PC-3 (cell line): ENCODE data around the gene ATP10B. TPM values are rescaled to one million over a fixed set of nuclear protein-coding genes. Genes with fewer than 3 reads are reported as not detected.

Experiments used
- ATAC-seq: fragments of 200-7000 bp; cut with Tn5 transposase; 2 replicates; pipeline ENCODE4 v1.9.1; 2020; ENCODE audit warnings: mild to moderate bottlenecking, moderate library complexity
- BruUV-seq: library from RNA; stranded (reverse); fragments of 400-500 nt; replicated peaks from 2 replicates; lab custom pipeline; 2021; lab: Mats Ljungman, UMichigan
- CTCF ChIA-PET: fragments of 300-600 bp; sonication (Branson Sonifier 250); formaldehyde crosslinking; loops from one replicate; lab custom pipeline; 2022; ENCODE audit warnings: antibody characterized with exemption; lab: Charles Lee
- POLR2A ChIA-PET: fragments of 300-600 bp; sonication (Branson Sonifier 250); formaldehyde crosslinking; loops from one replicate; lab custom pipeline; 2022; ENCODE audit warnings: antibody characterized with exemption; ENCODE audit not compliant: unreplicated experiment; lab: Charles Lee
- DNase-seq: peaks from one replicate; pipeline ENCODE4 v3.0.0-alpha.2; 2015
- H2AFZ ChIP-seq: fragments of 300-600 bp; sonication (generic); 2 replicates; pipeline ENCODE4 v1.6.0; 2016; ENCODE audit warnings: antibody characterized with exemption, low read length
- H3F3A ChIP-seq: fragments of 300-600 bp; sonication (generic); one replicate; pipeline ENCODE4 v1.6.0; 2017; ENCODE audit warnings: antibody characterized with exemption, low read length, control low read depth, mild to moderate bottlenecking; ENCODE audit not compliant: unreplicated experiment
- H3K27ac ChIP-seq: fragments of 300-600 bp; sonication (generic); 2 replicates; pipeline ENCODE4 v1.5.1; 2016; ENCODE audit warnings: mild to moderate bottlenecking, low read length
- H3K27me3 ChIP-seq: fragments of 300-600 bp; sonication (generic); 2 replicates; pipeline ENCODE4 v1.6.1; 2016; ENCODE audit warnings: low read length, mixed read lengths
- H3K36me3 ChIP-seq: fragments of 300-600 bp; sonication (generic); 2 replicates; pipeline ENCODE4 v1.6.1; 2016; ENCODE audit warnings: low read depth, mixed run types, low read length, mixed read lengths
- H3K4me1 ChIP-seq: fragments of 300-600 bp; sonication (generic); 2 replicates; pipeline ENCODE4 v1.5.1; 2016; ENCODE audit warnings: low read length; ENCODE audit not compliant: insufficient read depth
- H3K4me2 ChIP-seq: fragments of 300-600 bp; sonication (generic); 2 replicates; pipeline ENCODE4 v1.6.0; 2016; ENCODE audit warnings: low read length
- H3K4me3 ChIP-seq: fragments of 300-600 bp; sonication (generic); 2 replicates; pipeline ENCODE4 v1.5.1; 2016; ENCODE audit warnings: mild to moderate bottlenecking, low read length, mixed read lengths
- H3K79me2 ChIP-seq: fragments of 300-600 bp; sonication (generic); 2 replicates; pipeline ENCODE4 v1.6.1; 2017; ENCODE audit warnings: low read length, mixed read lengths
- H3K9ac ChIP-seq: fragments of 300-600 bp; sonication (generic); 2 replicates; pipeline ENCODE4 v1.6.0; 2016; ENCODE audit warnings: mild to moderate bottlenecking, low read length
- H3K9me2 ChIP-seq: fragments of 300-600 bp; sonication (generic); replicated peaks from 2 replicates; pipeline ENCODE4 v1.6.1; 2016; ENCODE audit warnings: mixed run types, low read length, mixed read lengths
- H3K9me3 ChIP-seq: fragments of 300-600 bp; sonication (generic); 2 replicates; pipeline ENCODE4 v1.6.1; 2016; ENCODE audit warnings: low read length, mixed read lengths
- H4K20me1 ChIP-seq: fragments of 300-600 bp; sonication (generic); 2 replicates; pipeline ENCODE4 v1.6.1; 2016; ENCODE audit warnings: low read length, mixed read lengths
- CTCF ChIP-seq: fragments of 300-600 bp; sonication (generic); conservative IDR thresholded peaks from 2 replicates; pipeline ENCODE4 v1.5.1; 2017; ENCODE audit warnings: antibody characterized with exemption, low read depth, mild to moderate bottlenecking, low read length
- EZH2 ChIP-seq: fragments of 300-600 bp; sonication (generic); IDR thresholded peaks from one replicate; pipeline ENCODE4 v1.6.1; 2017; ENCODE audit warnings: antibody characterized with exemption, mild to moderate bottlenecking, low read length; ENCODE audit not compliant: unreplicated experiment
- EZH2phosphoT487 ChIP-seq: fragments of 300-600 bp; sonication (generic); IDR thresholded peaks from 2 replicates; pipeline ENCODE4 v1.6.1; 2018; ENCODE audit warnings: mild to moderate bottlenecking, antibody characterized with exemption, low read length, borderline replicate concordance
- intact Hi-C: fragments of 100-400 bp; cut with micrococcal nuclease; formaldehyde crosslinking; loops from 2 replicates; pipeline ENCODE4 v1.9.0; 2023
- total RNA-seq: library from RNA; depleted of rRNA; stranded (reverse); fragments of >200 nt; gene quantifications from 2 replicates; pipeline ENCODE4 v1.2.3, GENCODE V29; 2014

Gene ATP10B
- total RNA-seq, 1 experiment from 2014 or later: not detected

- no peak overlapping the region for H3K27ac ChIP-seq
- intact Hi-C loops: no loop called here
- ChIA-PET CTCF (no interaction called here), POLR2A (no interaction called here)
- no peak for TF ChIP-seq EZH2
- TF ChIP-seq EZH2phosphoT487: no peak
- no peak for TF ChIP-seq CTCF
- H3K27me3 ChIP-seq: no peaks in the 10 kb centered on the region
- DNase-seq (no peak), ATAC-seq (no peak)
- no peaks in the 10 kb centered on the region for H3K9me3 ChIP-seq
- no peak overlapping the region for H2AFZ ChIP-seq
- H4K20me1 ChIP-seq: no peaks in the 10 kb centered on the region
- no peak overlapping the region for H3K4me2 ChIP-seq
- H3K9ac ChIP-seq: no peak overlapping the region
- H3K79me2 ChIP-seq: no peaks in the 10 kb centered on the region
- H3K4me3 ChIP-seq: no peak overlapping the region
- no peaks in the 10 kb centered on the region for H3F3A ChIP-seq
- BruUV-seq: no TSS peak
- H3K4me1 ChIP-seq: no peaks in the 10 kb centered on the region
- H3K36me3 ChIP-seq: no peaks in the 10 kb centered on the region
- H3K9me2 ChIP-seq: no peaks in the 10 kb centered on the region
These were observed 78.2 kb downstream of the ATP10B start for GRCh38 chr5:160773646-160774410.

- DNase-seq (no peak), ATAC-seq (no peak)
- no peaks in the 10 kb centered on the region for H3K27me3 ChIP-seq
- H4K20me1 ChIP-seq: no peaks in the 10 kb centered on the region
- no peak overlapping the region for H3K4me2 ChIP-seq
- no peaks in the 10 kb centered on the region for H3K79me2 ChIP-seq
- no peak overlapping the region for H3K4me3 ChIP-seq
- no peaks in the 10 kb centered on the region for H3K4me1 ChIP-seq
- intact Hi-C loops: no loop called here
- H3K27ac ChIP-seq: no peak overlapping the region
- no peaks in the 10 kb centered on the region for H3K9me2 ChIP-seq
- no peak overlapping the region for H2AFZ ChIP-seq
- CTCF ChIA-PET: no interaction called here
- H3K36me3 ChIP-seq: no peaks in the 10 kb centered on the region
- POLR2A ChIA-PET: no interaction called here
- TF ChIP-seq CTCF (no peak), EZH2 (no peak), EZH2phosphoT487 (no peak)
- no TSS peak for BruUV-seq
- no peaks in the 10 kb centered on the region for H3F3A ChIP-seq
- H3K9me3 ChIP-seq: no peaks in the 10 kb centered on the region
- no peak overlapping the region for H3K9ac ChIP-seq
These were observed 79.2 kb downstream of the ATP10B start for GRCh38 chr5:160772854-160773253.

- no peak for ATAC-seq
- intact Hi-C loops: no loop called here
- Histone ChIP-seq H3K9me2 (no peaks in the 10 kb centered on the region), H3K4me3 (no peak overlapping the region), H3K27me3 (no peaks in the 10 kb centered on the region), H3K36me3 (no peaks in the 10 kb centered on the region), H3K27ac (no peak overlapping the region), H3F3A (no peaks in the 10 kb centered on the region), H4K20me1 (no peaks in the 10 kb centered on the region), H3K79me2 (no peaks in the 10 kb centered on the region), H3K9ac (no peak overlapping the region), H3K4me1 (no peaks in the 10 kb centered on the region), H3K4me2 (no peak overlapping the region), H3K9me3 (no peaks in the 10 kb centered on the region), H2AFZ (no peak overlapping the region)
- ChIA-PET POLR2A (no interaction called here), CTCF (no interaction called here)
- no TSS peak for BruUV-seq
- TF ChIP-seq EZH2phosphoT487 (no peak), CTCF (no peak), EZH2 (no peak)
- no peak for DNase-seq
These were observed 81.3 kb downstream of the ATP10B start for GRCh38 chr5:160770718-160771117.
